Measurements from ENCODE around the gene PUM1. TPM values are rescaled to one million over a fixed set of nuclear protein-coding genes. Genes with fewer than 3 reads are reported as not detected.

Gene PUM1
- total RNA-seq, 1 donor from 2014 or later: 68.1 TPM

DNA sequence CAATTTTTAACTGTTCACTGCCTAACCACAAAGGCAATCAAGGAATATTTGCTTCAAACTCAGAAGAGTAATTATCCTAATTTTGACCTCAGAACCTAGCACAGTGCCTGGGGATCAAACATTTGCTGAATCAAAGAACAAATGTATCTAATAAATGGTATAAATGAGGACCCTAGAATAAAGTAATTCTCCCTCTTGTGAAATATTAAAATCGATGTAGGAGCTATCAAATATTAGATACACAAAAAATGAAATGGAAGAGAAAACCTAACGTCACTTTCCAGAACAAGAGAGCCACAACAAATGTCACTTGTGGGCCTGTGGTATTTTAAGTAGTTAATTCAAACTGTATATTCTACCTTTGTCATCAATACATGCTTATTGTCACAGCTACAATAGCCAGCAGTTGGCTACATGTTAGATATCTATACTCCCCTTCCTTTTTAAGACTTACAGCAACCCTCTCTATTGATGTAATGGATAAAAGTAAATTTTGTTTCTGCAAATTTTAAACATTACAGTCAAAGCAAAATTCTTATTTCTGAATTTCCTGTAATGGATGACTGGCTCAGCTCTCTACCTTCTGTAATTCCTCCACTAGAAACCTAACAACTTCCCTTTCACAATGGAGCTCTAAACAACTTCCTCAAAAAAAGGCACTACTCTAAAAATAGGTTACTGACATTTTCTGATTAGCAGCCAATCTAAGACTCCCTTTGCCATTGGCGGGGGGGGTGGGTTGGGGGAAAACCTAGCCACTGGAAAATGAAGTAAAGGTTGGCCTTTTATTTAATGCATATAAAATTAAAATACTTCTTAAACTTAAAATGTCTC, 37.6 kb downstream of the PUM1 start:
- peak; percentile 59 for DNase-seq

DNA sequence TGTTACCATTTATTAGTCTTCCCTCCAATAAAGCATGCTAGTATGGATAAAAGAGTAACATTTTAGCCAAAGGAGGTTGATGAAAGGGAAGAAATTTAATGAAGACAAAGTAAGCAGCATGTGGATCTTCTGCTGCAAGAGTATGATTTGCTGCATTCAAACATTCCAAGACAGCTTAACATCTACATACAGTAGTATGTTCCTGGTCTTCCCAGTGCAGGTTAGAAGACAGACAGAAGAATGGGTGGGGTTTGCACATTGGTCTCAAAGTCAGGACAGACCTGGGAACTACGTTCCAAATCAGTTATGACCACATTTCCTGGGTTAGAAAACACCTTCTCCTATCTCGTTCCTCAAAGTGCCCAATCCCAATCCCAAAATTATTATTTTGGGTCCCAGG, 43.3 kb downstream of the PUM1 start:
- no peak for DNase-seq

DNA sequence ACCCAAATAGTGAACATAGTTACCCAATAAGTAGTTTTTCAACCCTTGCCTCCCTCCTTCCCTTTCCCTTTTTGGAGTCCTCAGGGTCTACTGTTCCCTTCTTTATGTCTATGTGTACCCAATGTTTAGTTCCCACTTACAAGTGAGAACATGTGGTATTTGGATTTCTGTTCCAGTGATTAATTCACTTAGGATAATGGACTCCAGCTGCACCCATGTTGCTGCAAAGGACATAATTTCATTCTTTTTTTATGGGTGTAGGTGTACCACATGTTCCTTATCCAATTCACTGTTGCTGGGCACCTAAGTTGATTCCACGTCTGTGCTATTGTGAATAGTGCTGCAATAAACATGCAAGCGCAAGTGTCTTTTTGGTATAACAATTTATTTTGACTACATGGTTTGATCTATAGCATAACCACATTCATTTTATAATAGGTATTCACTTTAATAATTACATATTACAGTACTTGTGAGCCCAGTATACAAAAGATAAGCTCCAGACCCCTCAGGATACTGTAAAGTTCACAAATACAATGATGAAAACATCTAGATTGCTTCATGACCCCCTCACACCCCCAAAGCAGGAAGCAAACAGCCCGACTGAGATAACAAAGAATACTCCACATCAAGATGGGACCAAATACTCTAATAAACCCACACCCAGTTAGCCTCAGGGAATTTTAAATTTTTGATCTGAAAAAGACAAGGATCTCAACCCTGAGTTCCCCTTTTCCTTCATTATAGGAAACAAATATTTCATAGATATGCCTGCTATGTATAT, 45.3 kb downstream of the PUM1 start:
- no peak for DNase-seq

DNA sequence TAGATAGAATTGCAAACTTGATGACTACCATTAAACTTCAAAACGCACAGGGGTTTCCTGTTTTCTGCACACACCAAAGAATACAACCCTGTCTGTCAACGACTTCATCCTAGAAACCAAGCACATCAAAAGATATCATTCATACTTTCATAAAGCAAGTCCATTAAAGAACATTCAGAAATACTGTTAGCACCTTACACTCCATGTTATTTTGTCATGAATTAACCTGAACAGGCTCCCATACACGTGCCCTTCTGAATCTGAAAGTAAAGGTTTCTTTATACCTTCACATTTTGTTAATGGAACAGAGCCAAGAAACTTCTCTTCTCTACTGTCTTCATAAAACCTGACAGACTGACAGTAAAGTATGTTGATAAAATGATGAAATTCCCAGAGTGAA, 46.1 kb downstream of the PUM1 start:
- no peak for DNase-seq

DNA sequence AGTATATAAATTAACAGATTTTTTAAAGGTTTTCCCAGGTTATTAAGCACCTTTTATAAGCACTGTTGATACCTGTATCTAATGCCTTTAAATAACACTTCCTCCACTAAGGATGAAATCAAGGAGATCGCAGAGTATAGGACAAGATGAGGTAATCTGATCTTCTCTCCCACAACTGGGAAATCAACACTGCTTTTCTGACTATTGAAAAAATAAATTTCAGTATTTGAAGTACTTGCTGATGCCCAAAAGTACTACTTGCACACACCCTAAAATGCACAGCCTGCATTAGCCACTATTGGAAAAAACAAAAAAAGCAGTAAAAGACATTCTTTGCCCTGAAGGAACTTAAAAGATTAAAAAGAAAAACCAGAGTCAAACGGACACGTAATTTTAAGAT, 48.6 kb downstream of the PUM1 start:
- no peak for DNase-seq

DNA sequence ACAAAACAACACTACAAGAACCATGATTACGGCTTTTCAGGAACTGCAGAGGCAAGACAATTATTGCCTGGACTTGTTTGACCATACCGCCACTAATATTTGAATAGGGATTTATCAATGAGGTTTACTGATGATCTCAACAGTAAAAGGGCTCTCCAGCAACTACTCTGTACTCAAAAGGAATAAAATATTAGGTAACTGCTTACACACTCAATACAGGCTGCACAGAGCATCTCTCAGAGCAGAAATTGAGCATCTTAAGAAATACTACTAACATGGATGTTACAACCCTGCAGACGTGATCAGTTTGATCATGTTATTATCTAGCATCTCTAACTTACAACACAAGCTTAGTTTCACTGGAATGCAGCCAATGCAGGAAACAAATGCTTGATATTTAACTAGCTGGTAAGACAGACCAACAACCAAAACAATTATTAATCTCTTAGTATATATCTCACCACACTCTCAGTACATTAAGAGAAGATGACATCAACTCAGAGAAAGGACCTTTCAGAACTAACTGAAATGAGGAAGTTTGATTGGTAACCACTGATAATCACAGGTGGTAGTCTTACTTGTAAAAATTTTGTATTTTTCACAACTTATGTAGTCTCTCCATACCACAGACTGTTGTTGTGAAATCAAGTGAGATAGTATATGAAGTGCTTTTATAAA, 52.2 kb downstream of the PUM1 start:
- DNase-seq: peak; percentile 46

DNA sequence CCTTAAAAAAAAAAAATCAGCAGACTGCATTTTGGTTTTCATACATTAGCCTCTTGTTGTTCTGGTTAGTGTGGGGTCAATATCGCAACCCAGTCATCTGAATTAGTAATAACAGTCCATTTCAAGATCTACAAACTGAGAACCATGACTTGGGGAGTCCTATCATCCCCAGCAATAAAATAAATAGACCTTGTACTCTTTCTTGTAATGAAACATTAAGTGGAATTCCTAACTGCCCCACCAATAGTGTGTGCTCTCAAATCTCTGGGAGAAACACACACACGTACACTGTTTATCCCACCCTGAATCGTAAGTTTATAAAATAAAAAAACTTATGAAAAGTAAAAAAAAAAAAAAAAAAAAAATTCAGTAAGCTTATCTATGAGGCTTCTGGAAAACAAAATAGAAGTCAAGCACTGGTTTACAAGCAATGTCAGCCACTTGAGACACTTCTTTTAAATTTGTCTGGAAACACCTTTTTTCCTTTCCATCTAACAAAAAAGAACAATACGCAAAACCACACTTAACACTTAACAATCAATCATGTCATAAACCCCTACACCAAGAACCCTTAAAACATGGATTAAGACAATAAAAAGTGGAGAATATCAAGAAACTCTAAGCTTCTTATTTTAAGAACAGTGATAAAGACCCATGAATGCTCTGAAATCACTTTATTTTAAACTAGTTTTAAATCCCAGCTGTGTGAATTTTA, 53.1 kb downstream of the PUM1 start:
- DNase-seq: no peak

DNA sequence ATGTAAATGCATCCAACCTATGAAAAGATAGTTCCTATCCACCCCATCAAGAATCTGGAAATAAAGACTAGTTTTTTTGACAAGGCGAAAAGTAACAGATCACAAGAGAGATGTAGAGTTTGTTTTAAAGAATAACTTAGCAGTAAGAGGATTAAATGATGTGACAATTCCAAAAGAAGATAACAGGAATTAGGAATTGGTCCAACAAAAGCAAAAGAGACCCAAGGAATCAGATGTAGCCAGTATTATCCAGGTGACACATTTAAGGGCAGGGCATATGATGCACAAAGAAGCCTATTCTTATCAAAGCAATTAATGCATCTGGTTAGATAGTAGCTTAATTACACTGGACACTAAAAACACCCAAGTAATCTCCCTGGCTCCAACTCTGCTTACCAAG, 53.8 kb downstream of the PUM1 start:
- no peak for DNase-seq

DNA sequence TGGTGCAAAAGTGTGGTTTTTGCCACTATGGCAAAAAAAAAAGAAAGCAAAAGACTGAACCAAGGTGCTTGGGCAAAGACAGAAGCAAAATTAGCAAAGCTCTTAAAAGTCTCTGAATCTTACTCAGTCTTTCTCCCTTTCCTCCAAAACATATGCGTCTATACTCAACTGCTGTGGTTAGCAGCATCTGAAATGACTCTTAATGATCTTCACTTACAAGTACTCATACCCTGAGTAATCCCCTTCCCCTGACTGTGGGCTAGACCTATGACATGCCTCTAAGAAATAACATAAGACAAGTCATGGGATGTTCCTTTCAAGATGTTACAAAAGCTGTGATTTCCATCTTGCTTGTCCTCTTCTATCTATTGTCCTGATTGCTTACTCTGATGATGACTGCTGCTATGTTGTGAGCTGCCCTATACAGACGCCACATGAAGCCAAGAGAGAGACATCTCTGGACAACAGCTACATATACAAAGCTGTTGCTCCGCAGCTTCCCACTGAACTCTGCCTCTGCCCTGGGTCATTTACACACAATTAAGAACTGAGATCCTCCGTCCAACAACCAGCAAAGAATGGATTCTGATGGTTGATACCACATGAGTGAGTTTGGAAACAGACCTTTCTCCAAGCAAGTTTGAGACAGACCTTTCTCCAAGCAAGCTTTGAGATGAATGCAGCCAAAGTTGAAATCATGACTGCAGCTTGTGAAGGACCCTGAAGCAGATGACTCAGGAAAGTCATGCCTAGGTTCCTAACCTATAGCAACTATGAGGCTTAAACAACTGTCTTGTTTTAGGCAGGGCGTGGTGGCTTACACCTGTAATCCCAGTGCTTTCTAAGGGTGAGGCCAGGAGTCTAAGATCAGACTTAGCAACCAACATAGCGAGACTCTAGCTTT, 55.2 kb downstream of the PUM1 start:
- no peak for DNase-seq

DNA sequence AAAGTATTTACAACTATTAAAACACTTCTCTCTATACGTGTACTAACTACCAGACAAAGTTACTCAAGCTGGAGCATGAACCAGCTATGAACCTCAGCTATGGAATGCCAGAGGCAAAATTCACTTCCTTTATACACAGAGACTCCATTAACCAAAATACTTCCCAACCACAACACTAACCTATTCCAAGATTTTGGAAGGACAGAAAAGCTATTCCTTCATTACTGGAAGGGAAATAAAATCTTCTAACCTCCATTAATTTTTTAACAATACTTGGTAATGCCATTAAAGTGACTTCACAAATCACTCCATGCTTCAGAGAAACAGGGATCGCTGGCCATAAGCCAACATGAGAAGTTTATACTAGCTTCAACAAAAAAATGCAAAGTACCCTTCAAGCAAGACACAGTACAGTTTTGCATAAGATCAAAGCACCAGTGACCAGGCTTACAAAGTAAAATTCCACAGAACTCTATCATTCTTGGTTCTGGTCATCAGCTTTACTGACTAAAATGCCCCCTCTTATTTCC, 58.0 kb downstream of the PUM1 start:
- DNase-seq: peak; percentile 59

DNA sequence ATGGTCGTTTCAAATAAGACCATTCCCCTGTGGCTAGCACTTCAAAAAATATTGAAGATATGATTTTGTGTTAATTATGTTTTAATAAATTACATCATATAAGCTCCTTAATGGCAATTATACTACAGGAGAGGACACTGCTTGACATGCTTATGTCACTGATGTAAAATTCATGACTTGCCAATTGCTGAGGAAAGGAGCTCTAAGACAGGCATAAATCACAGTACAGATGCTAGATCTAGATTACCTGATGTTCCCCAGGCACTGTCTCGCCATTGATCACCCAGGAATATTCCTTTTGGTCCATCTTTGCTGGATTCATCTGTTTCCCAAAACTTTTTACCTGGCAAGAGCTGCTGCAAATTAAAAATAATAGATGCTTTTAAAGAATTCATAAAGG, 58.8 kb downstream of the PUM1 start:
- DNase-seq: no peak

DNA sequence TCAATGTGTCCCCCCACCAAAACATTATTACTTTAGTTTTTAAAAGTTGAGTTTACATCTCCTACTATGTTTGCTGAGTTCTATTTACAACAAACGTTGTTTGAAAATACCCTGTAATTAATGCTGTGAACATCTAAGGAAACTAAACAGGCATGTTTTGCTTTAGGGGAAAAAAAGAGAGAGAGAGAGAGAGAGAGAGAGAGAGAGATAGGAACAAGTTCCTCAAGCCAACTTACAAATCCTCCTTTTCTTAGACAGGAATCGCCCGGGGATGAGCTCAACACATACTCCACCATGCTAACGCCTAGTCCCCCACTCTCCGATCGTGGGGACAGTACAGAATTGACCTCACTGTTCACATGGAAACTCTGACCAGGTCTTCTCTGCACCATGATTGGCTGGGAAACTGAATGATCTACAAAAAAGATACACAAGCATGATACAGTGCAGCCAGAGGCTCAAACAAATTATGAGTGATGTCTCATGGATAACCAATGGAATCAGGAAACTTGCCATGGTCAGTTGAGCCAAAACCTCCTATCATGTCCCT, 59.8 kb downstream of the PUM1 start:
- no peak for DNase-seq

DNA sequence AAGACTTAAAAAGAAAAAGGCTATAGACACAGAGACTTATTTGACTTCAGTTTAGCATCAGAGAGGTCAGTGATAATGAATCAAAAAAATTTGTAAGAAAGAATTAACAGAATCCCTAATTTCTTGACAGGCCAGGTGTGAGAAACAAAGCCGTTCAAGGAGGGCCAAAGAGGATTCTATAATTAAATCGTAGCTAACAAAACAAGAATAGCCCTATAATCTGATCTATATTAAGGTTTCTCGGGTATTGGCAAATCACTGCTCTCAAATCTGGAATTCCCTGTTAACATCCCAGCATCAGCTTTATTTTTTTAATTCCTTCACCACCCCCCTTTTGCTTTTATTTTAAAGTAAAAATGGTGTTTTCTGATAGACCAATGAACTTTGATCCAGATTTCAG, 60.3 kb downstream of the PUM1 start:
- DNase-seq: no peak

DNA sequence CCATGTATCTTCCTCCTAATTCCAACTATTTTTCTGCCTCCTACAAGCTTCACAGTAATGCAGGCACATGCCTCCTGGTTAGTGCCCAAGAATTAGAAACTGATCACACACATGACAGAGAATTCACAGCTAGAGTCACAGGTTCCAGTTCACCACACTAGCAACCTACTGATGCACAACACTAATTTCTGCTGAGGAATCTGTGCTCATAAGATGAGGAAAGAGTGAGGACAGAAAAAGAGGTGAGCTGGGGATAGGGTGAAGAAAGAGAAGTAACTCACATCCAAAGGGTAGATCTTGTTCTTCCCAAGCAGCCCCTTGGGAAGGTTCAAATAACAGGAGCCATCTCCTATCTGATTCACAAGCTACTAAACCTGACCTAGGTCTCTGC, 61.3 kb downstream of the PUM1 start:
- no peak for DNase-seq

DNA sequence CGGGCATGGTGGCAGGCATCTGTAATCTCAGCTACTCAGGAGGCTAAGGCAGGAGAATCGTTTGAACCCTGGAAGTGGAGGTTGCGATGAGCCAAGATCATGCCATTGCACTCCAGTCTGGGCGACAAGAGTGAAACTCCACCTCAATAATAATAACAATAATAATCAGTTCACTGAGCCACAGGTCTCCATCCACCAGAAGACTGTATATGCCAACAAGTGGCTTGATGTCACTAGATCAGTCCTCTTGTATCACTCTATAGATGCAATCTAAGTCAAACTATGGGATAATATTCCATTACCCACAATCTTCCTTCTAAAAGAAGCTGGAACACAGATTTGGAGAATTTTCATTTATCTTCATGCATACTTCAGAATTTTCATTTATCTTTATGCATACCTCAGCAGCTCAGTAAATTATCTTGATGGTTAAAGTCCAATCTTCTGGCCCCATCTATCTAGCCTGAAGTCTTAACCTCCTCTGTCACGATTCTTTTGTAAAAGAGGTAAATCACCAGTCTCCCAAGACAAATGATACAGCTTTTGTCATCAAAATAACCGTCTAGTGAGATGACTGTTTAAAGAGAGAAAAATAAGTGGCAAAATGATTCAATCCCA, 61.8 kb downstream of the PUM1 start:
- DNase-seq: no peak

DNA sequence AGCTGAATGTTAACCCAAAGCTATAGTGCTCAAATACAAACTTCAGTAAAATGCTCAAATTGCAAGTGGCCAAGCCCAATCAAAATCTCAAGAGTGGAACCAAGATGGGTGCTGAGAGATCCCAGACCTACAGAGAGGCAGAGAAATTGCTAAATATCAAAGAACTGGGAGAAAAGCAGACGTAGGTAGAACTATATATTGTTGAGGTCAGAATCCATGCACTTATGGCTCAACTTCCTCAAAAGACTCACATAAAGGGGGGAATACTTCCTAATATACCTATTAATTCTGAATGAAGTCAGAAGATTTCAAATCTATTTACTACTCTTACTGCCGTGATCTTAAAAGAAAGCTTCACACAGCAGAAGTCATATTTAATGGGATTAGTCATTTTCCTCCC, 65.2 kb downstream of the PUM1 start:
- no peak for DNase-seq

DNA sequence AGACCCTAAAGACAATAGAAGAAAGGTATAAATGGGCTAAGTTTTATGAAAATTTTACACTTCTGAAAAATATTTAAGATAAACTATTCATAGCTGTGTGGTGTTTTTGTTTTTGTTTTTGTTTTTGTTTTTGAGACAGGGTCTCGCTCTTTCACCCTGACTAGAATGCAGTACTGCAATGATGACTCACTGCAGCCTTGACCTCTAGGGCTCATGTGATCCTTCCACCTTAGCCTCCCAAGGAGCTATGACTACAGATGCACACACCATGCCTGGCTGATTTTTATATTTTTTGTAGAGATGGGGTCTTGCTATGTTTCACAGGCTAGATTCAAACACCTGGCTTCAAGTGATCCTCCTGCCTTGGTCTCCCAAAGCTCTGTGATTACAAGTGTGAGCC, 66.6 kb downstream of the PUM1 start:
- no peak for DNase-seq

DNA sequence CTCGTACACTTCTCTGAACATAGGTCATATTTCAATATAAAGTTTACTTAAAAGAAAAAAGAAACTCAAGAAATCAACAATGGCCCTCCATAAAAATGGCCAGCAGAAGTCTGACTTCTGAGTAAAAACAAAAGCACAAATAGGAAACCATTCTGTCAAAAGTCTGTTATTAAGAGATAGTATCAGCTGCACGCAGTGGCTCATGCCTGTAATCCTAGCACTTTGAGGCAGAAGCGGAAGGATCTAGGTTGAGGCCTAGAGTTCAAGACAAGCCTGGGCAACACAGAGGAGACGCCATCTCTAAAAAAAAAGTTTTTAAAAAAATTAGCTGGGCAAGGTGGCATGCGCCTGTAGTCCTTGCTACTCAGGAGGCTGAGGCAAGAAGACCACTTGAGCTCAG, 67.3 kb downstream of the PUM1 start:
- no peak for DNase-seq

DNA sequence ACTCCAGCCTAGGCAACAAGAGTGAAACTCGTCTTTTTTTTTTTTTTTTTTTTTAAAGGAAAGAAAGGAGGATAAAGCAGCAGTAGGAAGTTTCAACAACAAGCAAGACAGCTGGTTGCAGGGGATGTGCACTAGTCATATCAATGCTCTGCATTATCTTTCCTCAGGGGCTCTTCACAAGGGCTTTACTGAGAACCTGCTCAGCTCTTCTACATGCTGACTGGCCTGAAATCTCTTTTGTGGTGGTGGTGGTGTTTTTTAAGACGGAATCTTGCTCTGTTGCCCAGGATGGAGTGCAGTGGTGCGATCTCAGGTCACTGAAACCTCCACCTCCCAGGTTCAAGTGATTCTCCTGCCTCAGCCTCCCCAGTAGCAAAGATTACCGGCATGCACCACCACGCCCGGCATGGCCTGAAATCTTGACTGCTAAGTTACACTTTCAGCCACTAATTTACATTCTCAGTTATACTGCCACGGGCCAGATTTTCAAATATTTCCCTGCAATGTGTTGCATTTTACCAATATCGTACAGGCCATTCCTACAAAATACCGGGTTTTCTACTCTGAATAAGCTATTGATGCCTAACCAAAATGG, 68.0 kb downstream of the PUM1 start:
- DNase-seq: no peak

DNA sequence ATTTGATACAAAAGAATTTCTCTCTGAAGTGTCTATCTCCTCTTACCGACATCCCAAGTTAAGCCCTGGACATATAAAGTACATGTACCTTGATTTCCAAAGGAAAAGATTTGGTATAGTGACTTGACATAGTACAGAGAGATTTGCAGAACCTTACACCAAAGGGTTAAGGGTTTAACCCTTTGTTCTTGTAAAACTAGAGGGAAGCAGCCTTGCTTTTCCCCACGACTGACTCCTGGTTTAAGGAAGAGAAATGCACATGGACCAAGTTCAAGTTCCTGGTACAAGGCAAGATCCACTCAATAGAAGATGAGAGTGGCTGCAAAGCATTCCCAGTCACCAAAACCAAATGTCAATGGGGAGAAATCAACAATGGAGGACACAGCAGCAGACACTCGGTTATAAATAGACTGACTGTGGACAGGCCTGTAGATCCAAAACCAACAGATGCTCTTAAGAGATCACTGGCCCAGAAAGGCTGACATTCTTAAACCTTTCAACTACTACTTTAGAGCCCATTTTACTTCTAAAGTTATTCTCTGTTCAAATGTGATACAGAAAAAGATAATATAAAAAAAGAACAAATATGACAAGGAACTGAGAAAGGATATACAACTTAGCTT, 69.4 kb downstream of the PUM1 start:
- no peak for DNase-seq

Data from dermis blood vessel endothelial cell (primary cell).